HFF-Myc (cell line): ENCODE measurements around the gene FERMT3.

ENCODE experiments used
- DNase-seq: peaks from one replicate; pipeline ENCODE4 v3.0.0-alpha.2; 2011; ENCODE audit warnings: low read depth; ENCODE audit errors: extremely low read depth
- H3K4me3 ChIP-seq: replicated peaks from 2 replicates; pipeline ENCODE4 v1.5.1; 2011; ENCODE audit warnings: low read depth, mild to moderate bottlenecking, control low read depth, low read length
- CTCF ChIP-seq: IDR thresholded peaks from 2 replicates; pipeline ENCODE4 v1.5.1; 2012; ENCODE audit warnings: mild to moderate bottlenecking, low read depth, low read length, control low read depth; ENCODE audit errors: missing control alignments

The FERMT3 gene

DNA sequence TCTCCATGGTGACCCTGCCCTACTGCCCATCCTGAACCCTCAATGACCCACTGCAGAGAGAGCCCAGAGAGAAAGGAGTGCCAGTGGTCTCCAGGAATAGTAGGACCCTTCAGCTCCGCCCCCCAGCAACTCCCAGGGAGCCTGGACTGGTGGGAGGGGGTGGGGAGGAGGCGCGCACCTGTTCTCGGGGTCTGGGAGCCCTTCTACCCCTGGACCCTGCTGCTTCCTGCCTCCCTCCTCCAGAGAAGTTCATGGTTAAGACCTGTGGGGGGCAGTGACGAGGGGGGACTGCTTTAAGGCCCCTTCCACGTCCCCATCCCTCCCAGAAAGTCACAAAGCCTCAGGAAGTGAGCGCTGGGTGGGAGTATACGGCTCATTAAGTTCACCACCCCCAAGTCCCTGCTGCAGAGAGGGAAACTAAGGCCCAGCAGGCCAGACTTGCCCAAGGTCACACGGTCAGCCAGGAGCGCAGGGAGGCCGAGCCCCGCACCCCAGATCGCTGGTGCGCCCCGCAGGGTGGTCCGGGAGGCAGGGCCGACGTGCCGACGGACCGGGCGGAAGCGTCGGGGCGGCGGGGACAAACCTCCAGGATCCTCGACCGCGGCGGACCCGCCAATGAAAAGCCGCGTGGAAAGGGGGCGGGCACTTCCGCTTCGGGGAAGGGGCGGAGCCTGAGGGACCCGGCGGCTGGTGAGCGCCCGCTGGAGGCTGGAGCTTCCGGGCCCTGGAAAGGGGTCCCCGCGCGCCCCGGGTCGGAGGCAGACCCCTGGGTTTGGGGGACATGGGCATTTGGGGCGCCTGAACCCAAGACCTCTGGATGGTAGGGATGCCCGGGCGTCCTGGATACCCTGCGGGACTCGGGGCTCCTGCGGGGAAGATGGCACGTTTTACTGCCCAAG is 19.3 kb downstream of the FERMT3 start, which contains the start of the genes NUDT22 and TRPT1:
TSS of gene NUDT22 (plus strand) at position 667 of the 899 bp plus-strand sequence. CDS start 379 bp downstream, outside the sequence.
TSS of gene TRPT1 (minus strand) at position 579 of the 899 bp plus-strand sequence. CDS start at position 253, 326 bp downstream.
- peak within 1 kb of the TSS; percentile 84 for H3K4me3 ChIP-seq
- DNase-seq: no peak

DNA sequence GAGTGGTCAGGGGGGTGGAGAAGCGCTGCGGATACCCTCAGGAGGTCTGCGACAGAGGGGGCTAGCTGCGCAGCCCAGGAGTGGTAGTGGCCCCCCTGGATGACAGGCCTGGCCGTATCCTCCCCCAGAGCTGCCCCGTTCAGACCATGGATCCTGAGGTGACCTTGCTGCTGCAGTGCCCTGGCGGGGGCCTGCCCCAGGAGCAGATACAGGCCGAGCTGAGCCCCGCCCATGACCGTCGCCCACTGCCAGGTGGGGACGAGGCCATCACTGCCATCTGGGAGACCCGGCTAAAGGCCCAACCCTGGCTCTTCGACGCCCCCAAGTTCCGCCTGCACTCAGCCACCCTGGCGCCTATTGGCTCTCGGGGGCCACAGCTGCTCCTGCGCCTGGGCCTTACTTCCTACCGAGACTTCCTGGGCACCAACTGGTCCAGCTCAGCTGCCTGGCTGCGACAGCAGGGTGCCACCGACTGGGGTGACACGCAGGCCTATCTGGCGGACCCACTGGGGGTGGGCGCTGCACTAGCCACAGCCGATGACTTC is 20.1 kb downstream of the FERMT3 start:
- no peak for DNase-seq
- TF ChIP-seq CTCF: no peak
- peak overlapping the region; percentile 84 for H3K4me3 ChIP-seq

More for the DNA sequence above, 19.3 kb downstream of the FERMT3 start, which contains the start of the genes NUDT22 and TRPT1:
- TF ChIP-seq CTCF: no peak

- no peak for TF ChIP-seq CTCF
- DNase-seq: no peak
- H3K4me3 ChIP-seq: peak overlapping the region; percentile 84
These were observed 21.0 kb downstream of the FERMT3 start for GRCh38 chr11:64227405-64227956.

DNA sequence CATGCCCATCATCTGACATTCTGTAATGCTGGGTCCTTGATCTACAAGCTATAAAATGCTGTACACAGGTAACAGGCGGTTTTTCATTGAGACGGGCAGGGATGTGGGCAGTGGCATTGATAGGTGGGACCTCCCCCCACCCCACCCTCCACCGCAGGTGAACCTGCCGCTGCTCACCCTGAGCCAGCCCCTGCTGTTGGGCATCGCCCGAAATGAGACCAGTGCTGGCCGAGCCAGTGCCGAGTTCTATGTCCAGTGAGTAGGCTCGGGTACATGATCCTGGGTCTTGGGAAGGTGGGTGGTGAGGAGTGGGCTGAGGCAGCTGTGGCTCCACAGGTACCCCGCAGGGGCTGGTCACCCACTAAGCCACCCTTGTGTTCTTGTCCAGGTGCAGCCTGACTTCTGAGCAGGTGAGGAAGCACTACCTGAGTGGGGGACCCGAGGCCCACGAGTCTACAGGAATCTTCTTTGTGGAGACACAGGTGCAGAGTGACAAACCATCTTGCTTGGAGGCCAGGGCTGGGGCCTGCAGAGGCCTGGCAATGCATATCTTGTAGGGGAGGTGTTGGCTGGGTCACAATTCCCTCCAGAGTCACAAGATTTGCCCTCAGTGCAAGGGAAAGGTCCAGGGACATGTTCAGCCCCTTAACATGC is 22.7 kb downstream of the FERMT3 start:
- peak overlapping the region; percentile 59; the same call in 1 of the 2 replicates for H3K4me3 ChIP-seq
- TF ChIP-seq CTCF: no peak
- no peak for DNase-seq

DNA sequence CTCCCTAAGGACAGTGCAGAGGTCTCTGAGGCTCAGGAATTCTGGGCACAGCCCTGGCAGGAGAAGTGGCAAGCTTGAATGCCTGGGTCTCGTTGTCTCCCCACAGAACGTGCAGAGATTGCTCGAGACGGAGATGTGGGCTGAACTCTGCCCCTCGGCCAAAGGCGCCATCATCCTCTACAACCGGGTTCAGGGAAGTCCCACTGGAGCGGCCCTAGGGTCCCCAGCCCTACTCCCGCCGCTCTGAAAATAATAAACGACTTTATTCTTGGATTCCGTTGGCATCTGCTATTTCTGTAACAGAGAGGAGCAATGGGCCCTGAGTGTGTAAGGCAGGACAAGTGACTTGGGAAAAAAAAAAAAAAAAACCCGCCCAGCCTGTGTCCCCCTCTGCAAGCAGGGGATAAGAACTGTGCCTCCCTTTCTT is 23.2 kb downstream of the FERMT3 start:
- no peak for TF ChIP-seq CTCF
- DNase-seq: no peak
- peak overlapping the region; percentile 59 for H3K4me3 ChIP-seq
